ENCODE results near the gene LRRC28. TPM values are rescaled to one million over a fixed set of nuclear protein-coding genes. Genes with fewer than 3 reads are reported as not detected.

Gene LRRC28
- total and polyA plus RNA-seq, 10 of the 15 experiments (the other 5 are each of a cell fraction or from before 2014, with no cell fraction given): 21.3 to 54.9 (median 27.7) TPM

DNA sequence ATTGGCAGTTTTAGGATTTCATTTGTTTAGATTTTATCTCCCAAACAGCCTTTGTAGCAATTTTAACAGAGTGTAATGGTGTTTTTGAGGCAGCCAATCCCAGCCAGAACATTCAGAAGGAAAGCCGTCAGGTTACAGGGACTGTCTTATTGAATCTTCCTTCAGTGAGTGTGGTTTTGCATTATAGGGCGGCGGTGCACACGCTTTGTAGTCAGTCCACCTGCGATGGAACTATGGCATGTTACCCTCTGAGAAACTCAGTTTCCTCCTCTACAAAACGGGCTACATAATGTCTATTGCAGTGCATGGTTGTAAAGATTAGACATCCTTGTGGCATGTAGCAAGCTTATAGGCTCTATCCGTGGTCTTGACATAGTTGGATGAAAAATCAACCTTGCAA lies 1.0 kb downstream of the LRRC28 start:
- CTCF ChIA-PET: interaction anchor here (2.3 to 5.2 kb wide), 2 partner anchors 22 to 452 kb away, joined by 10 to 51 read pairs; no protein-coding TSS in a partner anchor
- peaks cover 11% of the 10 kb centered on the region for H3K4me1 ChIP-seq (ENCODE audit: control insufficient read depth, insufficient read depth, low read length)
- no TSS peak for BruUV-seq (replicated peaks)
- RAD21 ChIA-PET (ENCODE audit: unreplicated experiment): interaction anchor here (0.9 to 1.7 kb wide), 5 partner anchors 15 to 453 kb away, joined by 3 to 5 read pairs (median 4); no protein-coding TSS in a partner anchor
- FAIRE-seq (no peak), DNase-seq (ENCODE audit: low read depth, low spot score) (no peak), ATAC-seq (no peak)
- no peaks in the 10 kb centered on the region for H4K20me1 ChIP-seq (ENCODE audit: control insufficient read depth, insufficient read depth)
- H3K27ac ChIP-seq (ENCODE audit: control insufficient read depth, insufficient read depth): no peak overlapping the region
- no peaks in the 10 kb centered on the region for H3K9me3 ChIP-seq (replicated peaks; ENCODE audit: control insufficient read depth, insufficient read depth, low read length)
- peak overlapping the region; percentile 74 for H3K9ac ChIP-seq (ENCODE audit: control insufficient read depth, insufficient read depth, low read length)
- peak overlapping the region; percentile 82 for H3K4me3 ChIP-seq
- WGBS (ENCODE audit: insufficient coverage, insufficient replicate concordance, low lambda C conversion rate, missing lambda C conversion rate): 26% methylated on average over 7 of the region's 7 CpGs
- POLR2A ChIA-PET: interaction anchor here (0.6 to 2.1 kb wide), 4 partner anchors 20 to 250 kb away, joined by 4 to 5 read pairs (median 5); no protein-coding TSS in a partner anchor
- intact Hi-C loops (cut with micrococcal nuclease; ENCODE audit: unreplicated experiment): no loop called here
- peak overlapping the region; percentile 59 for H2AFZ ChIP-seq (ENCODE audit: control insufficient read depth, low read depth, low read length)
- peak overlapping the region; percentile 79 for H3K4me2 ChIP-seq (ENCODE audit: control insufficient read depth, insufficient read depth)
- no peaks in the 10 kb centered on the region for H3K36me3 ChIP-seq (ENCODE audit: control insufficient read depth in 2 of 2, insufficient read depth in 2 of 2, low read length in 1 of 2)
- peaks cover 31% of the 10 kb centered on the region for H3K79me2 ChIP-seq (ENCODE audit: control insufficient read depth, insufficient read depth, low read length)
- H3K27me3 ChIP-seq (replicated peaks in 1 of 2; ENCODE audit: control insufficient read depth in 2 of 2, insufficient read depth in 2 of 2, low read length in 1 of 2): no peaks in the 10 kb centered on the region
- SMC1A ChIA-PET (ENCODE audit: uncharacterized antibody, unreplicated experiment): interaction anchor here (1.1 to 1.5 kb wide), 3 partner anchors 13 to 50 kb away, joined by 3 to 5 read pairs (median 4); no protein-coding TSS in a partner anchor
- in situ Hi-C loops (cut with MboI): loop anchor here (25.0 kb wide), 1 partner anchor 1360 kb away; the partner anchor contains the start of genes ASB7 and LINS1
- TF ChIP-seq SREBF1 (IDR thresholded peaks at IDR 0.05; ENCODE audit: low read length) (no peak), NFYB (IDR thresholded peaks at IDR 0.05; ENCODE audit: insufficient read depth, low read depth, low read length) (no peak), LARP7 (IDR thresholded peaks at IDR 0.05) (no peak), PML (IDR thresholded peaks at IDR 0.05; ENCODE audit: low read length) (no peak), YY1 (IDR thresholded peaks at IDR 0.05; ENCODE audit: low read depth, low read length) (no peak), RB1 (IDR thresholded peaks at IDR 0.05; ENCODE audit: borderline replicate concordance) (no peak), NR2C1 (IDR thresholded peaks at IDR 0.05) (no peak), ZZZ3 (IDR thresholded peaks at IDR 0.05; ENCODE audit: control insufficient read depth, insufficient read length, low read depth) (no peak), FOXM1 (IDR thresholded peaks at IDR 0.05; ENCODE audit: low read depth, low read length) (no peak), MEF2B (IDR thresholded peaks at IDR 0.05; ENCODE audit: partially characterized antibody, poor library complexity, severe bottlenecking) (no peak), BACH1 (IDR thresholded peaks at IDR 0.05; ENCODE audit: borderline replicate concordance) (no peak)
- TF ChIP-seq, protein P1, sequence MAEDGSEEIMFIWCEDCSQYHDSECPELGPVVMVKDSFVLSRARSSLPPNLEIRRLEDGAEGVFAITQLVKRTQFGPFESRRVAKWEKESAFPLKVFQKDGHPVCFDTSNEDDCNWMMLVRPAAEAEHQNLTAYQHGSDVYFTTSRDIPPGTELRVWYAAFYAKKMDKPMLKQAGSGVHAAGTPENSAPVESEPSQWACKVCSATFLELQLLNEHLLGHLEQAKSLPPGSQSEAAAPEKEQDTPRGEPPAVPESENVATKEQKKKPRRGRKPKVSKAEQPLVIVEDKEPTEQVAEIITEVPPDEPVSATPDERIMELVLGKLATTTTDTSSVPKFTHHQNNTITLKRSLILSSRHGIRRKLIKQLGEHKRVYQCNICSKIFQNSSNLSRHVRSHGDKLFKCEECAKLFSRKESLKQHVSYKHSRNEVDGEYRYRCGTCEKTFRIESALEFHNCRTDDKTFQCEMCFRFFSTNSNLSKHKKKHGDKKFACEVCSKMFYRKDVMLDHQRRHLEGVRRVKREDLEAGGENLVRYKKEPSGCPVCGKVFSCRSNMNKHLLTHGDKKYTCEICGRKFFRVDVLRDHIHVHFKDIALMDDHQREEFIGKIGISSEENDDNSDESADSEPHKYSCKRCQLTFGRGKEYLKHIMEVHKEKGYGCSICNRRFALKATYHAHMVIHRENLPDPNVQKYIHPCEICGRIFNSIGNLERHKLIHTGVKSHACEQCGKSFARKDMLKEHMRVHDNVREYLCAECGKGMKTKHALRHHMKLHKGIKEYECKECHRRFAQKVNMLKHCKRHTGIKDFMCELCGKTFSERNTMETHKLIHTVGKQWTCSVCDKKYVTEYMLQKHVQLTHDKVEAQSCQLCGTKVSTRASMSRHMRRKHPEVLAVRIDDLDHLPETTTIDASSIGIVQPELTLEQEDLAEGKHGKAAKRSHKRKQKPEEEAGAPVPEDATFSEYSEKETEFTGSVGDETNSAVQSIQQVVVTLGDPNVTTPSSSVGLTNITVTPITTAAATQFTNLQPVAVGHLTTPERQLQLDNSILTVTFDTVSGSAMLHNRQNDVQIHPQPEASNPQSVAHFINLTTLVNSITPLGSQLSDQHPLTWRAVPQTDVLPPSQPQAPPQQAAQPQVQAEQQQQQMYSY (CRISPR knock-in tag; IDR thresholded peaks at IDR 0.05): no peak
- TF ChIP-seq, protein P2, sequence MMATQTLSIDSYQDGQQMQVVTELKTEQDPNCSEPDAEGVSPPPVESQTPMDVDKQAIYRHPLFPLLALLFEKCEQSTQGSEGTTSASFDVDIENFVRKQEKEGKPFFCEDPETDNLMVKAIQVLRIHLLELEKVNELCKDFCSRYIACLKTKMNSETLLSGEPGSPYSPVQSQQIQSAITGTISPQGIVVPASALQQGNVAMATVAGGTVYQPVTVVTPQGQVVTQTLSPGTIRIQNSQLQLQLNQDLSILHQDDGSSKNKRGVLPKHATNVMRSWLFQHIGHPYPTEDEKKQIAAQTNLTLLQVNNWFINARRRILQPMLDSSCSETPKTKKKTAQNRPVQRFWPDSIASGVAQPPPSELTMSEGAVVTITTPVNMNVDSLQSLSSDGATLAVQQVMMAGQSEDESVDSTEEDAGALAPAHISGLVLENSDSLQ (IDR thresholded peaks at IDR 0.05): no peak
- TF ChIP-seq, protein P3, sequence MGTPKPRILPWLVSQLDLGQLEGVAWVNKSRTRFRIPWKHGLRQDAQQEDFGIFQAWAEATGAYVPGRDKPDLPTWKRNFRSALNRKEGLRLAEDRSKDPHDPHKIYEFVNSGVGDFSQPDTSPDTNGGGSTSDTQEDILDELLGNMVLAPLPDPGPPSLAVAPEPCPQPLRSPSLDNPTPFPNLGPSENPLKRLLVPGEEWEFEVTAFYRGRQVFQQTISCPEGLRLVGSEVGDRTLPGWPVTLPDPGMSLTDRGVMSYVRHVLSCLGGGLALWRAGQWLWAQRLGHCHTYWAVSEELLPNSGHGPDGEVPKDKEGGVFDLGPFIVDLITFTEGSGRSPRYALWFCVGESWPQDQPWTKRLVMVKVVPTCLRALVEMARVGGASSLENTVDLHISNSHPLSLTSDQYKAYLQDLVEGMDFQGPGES (IDR thresholded peaks at IDR 0.05): no peak
- TF ChIP-seq, protein P4, sequence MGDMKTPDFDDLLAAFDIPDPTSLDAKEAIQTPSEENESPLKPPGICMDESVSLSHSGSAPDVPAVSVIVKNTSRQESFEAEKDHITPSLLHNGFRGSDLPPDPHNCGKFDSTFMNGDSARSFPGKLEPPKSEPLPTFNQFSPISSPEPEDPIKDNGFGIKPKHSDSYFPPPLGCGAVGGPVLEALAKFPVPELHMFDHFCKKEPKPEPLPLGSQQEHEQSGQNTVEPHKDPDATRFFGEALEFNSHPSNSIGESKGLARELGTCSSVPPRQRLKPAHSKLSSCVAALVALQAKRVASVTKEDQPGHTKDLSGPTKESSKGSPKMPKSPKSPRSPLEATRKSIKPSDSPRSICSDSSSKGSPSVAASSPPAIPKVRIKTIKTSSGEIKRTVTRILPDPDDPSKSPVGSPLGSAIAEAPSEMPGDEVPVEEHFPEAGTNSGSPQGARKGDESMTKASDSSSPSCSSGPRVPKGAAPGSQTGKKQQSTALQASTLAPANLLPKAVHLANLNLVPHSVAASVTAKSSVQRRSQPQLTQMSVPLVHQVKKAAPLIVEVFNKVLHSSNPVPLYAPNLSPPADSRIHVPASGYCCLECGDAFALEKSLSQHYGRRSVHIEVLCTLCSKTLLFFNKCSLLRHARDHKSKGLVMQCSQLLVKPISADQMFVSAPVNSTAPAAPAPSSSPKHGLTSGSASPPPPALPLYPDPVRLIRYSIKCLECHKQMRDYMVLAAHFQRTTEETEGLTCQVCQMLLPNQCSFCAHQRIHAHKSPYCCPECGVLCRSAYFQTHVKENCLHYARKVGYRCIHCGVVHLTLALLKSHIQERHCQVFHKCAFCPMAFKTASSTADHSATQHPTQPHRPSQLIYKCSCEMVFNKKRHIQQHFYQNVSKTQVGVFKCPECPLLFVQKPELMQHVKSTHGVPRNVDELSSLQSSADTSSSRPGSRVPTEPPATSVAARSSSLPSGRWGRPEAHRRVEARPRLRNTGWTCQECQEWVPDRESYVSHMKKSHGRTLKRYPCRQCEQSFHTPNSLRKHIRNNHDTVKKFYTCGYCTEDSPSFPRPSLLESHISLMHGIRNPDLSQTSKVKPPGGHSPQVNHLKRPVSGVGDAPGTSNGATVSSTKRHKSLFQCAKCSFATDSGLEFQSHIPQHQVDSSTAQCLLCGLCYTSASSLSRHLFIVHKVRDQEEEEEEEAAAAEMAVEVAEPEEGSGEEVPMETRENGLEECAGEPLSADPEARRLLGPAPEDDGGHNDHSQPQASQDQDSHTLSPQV (IDR thresholded peaks at IDR 0.05): no peak
